T-helper 2 cell treated with Interferon-gamma antibody and Interleukin-4, amounts not matched to agents 5 μg/mL and 100 μg/mL, for 36 hours (primary cell): ENCODE results near the gene PARD3.

ENCODE experiments used
- DNase-seq: peaks from one replicate; pipeline ENCODE4 v3.0.0; 2021; ENCODE audit warnings: low spot score
- H3K27ac Mint-ChIP-seq: one replicate; pipeline ENCODE4 v1.8.0; 2021; ENCODE audit warnings: mild to moderate bottlenecking, mixed read lengths
- H3K27me3 Mint-ChIP-seq: one replicate; pipeline ENCODE4 v1.8.0; 2021; ENCODE audit warnings: low read depth, mixed read lengths
- H3K36me3 Mint-ChIP-seq: one replicate; pipeline ENCODE4 v1.8.0; 2021; ENCODE audit warnings: low read depth, mixed read lengths
- H3K4me1 Mint-ChIP-seq: one replicate; pipeline ENCODE4 v1.8.0; 2021; ENCODE audit warnings: low read depth, mixed read lengths
- H3K4me3 Mint-ChIP-seq: one replicate; pipeline ENCODE4 v1.8.0; 2022; ENCODE audit warnings: mild to moderate bottlenecking, moderate library complexity, mixed read lengths
- H3K9me3 Mint-ChIP-seq: one replicate; pipeline ENCODE4 v1.8.0; 2021; ENCODE audit warnings: mixed read lengths

Gene PARD3

GRCh38 chr10:34113504-34114225, 701.4 kb downstream of the PARD3 start:
- no peak overlapping the region for H3K27ac Mint-ChIP-seq
- DNase-seq = no peak
- no peaks in the 10 kb centered on the region for H3K4me1 Mint-ChIP-seq
- H3K36me3 Mint-ChIP-seq = no peaks in the 10 kb centered on the region
- H3K4me3 Mint-ChIP-seq = no peak overlapping the region
- no peaks in the 10 kb centered on the region for H3K27me3 Mint-ChIP-seq
- no peaks in the 10 kb centered on the region for H3K9me3 Mint-ChIP-seq

GRCh38 chr10:34112171-34112782, 702.8 kb downstream of the PARD3 start:
- no peak for DNase-seq
- Mint-ChIP-seq H3K9me3 (no peaks in the 10 kb centered on the region), H3K27me3 (no peaks in the 10 kb centered on the region), H3K36me3 (no peaks in the 10 kb centered on the region), H3K4me3 (no peak overlapping the region), H3K4me1 (no peaks in the 10 kb centered on the region), H3K27ac (no peak overlapping the region)

- no peak for DNase-seq
- H3K27me3 Mint-ChIP-seq = no peaks in the 10 kb centered on the region
- H3K27ac Mint-ChIP-seq = no peak overlapping the region
- H3K4me1 Mint-ChIP-seq = no peaks in the 10 kb centered on the region
- H3K9me3 Mint-ChIP-seq = no peaks in the 10 kb centered on the region
- H3K36me3 Mint-ChIP-seq = no peaks in the 10 kb centered on the region
- H3K4me3 Mint-ChIP-seq = no peak overlapping the region
These were observed 703.9 kb downstream of the PARD3 start for GRCh38 chr10:34111179-34111578.

- Mint-ChIP-seq H3K27me3 (no peaks in the 10 kb centered on the region), H3K36me3 (no peaks in the 10 kb centered on the region), H3K27ac (no peak overlapping the region), H3K4me1 (no peaks in the 10 kb centered on the region), H3K4me3 (no peak overlapping the region), H3K9me3 (no peaks in the 10 kb centered on the region)
- no peak for DNase-seq
These were observed 705.0 kb downstream of the PARD3 start for GRCh38 chr10:34109952-34110702.

GRCh38 chr10:34109495-34109894, 705.6 kb downstream of the PARD3 start:
- Mint-ChIP-seq H3K27me3 (no peaks in the 10 kb centered on the region), H3K9me3 (no peaks in the 10 kb centered on the region), H3K4me1 (no peaks in the 10 kb centered on the region), H3K4me3 (no peak overlapping the region), H3K27ac (no peak overlapping the region), H3K36me3 (no peaks in the 10 kb centered on the region)
- DNase-seq = no peak

GRCh38 chr10:34107626-34108516, 707.2 kb downstream of the PARD3 start:
- Mint-ChIP-seq H3K27ac (no peak overlapping the region), H3K9me3 (no peaks in the 10 kb centered on the region), H3K36me3 (no peaks in the 10 kb centered on the region), H3K4me3 (no peak overlapping the region), H3K27me3 (no peaks in the 10 kb centered on the region), H3K4me1 (no peaks in the 10 kb centered on the region)
- no peak for DNase-seq

GRCh38 chr10:34106356-34106885, 708.7 kb downstream of the PARD3 start:
- no peaks in the 10 kb centered on the region for H3K27me3 Mint-ChIP-seq
- no peaks in the 10 kb centered on the region for H3K9me3 Mint-ChIP-seq
- no peaks in the 10 kb centered on the region for H3K4me1 Mint-ChIP-seq
- no peak overlapping the region for H3K4me3 Mint-ChIP-seq
- no peak for DNase-seq
- H3K27ac Mint-ChIP-seq = no peak overlapping the region
- H3K36me3 Mint-ChIP-seq = no peaks in the 10 kb centered on the region

GRCh38 chr10:34104829-34105572, 710.1 kb downstream of the PARD3 start:
- no peak for DNase-seq
- Mint-ChIP-seq H3K27me3 (no peaks in the 10 kb centered on the region), H3K9me3 (no peaks in the 10 kb centered on the region), H3K27ac (no peak overlapping the region), H3K4me3 (no peak overlapping the region), H3K36me3 (no peaks in the 10 kb centered on the region), H3K4me1 (no peaks in the 10 kb centered on the region)

- Mint-ChIP-seq H3K27me3 (no peaks in the 10 kb centered on the region), H3K9me3 (no peaks in the 10 kb centered on the region), H3K4me1 (no peaks in the 10 kb centered on the region), H3K4me3 (no peak overlapping the region), H3K27ac (no peak overlapping the region), H3K36me3 (no peaks in the 10 kb centered on the region)
- no peak for DNase-seq
These were observed 712.1 kb downstream of the PARD3 start for GRCh38 chr10:34102893-34103506.

GRCh38 chr10:34102237-34102673, 712.8 kb downstream of the PARD3 start:
- no peak overlapping the region for H3K27ac Mint-ChIP-seq

GRCh38 chr10:34101001-34101400, 714.1 kb downstream of the PARD3 start:
- H3K9me3 Mint-ChIP-seq = no peaks in the 10 kb centered on the region
- H3K27me3 Mint-ChIP-seq = no peaks in the 10 kb centered on the region
- no peak overlapping the region for H3K4me3 Mint-ChIP-seq
- no peak for DNase-seq
- no peak overlapping the region for H3K27ac Mint-ChIP-seq
- no peaks in the 10 kb centered on the region for H3K4me1 Mint-ChIP-seq
- H3K36me3 Mint-ChIP-seq = no peaks in the 10 kb centered on the region

More at GRCh38 chr10:34102237-34102673, 712.8 kb downstream of the PARD3 start:
- Mint-ChIP-seq H3K27me3 (no peaks in the 10 kb centered on the region), H3K9me3 (no peaks in the 10 kb centered on the region), H3K4me3 (no peak overlapping the region), H3K36me3 (no peaks in the 10 kb centered on the region), H3K4me1 (no peaks in the 10 kb centered on the region)
- no peak for DNase-seq

GRCh38 chr10:34098821-34099567, 716.1 kb downstream of the PARD3 start:
- Mint-ChIP-seq H3K9me3 (peaks cover 8% of the 10 kb centered on the region), H3K27me3 (no peaks in the 10 kb centered on the region), H3K4me1 (no peaks in the 10 kb centered on the region), H3K36me3 (no peaks in the 10 kb centered on the region), H3K27ac (no peak overlapping the region), H3K4me3 (no peak overlapping the region)
- no peak for DNase-seq
